Keratinocyte (primary cell): ENCODE data around the gene TEX22.

ENCODE experiments used
- EZH2 ChIP-seq: IDR thresholded peaks from one replicate; pipeline ENCODE4 v1.6.1; 2012; ENCODE audit warnings: inconsistent platforms, mild to moderate bottlenecking, low read length, moderate library complexity
- TF ChIP-seq, protein P1 (sequence below), 3 experiments: IDR thresholded peaks in 1 of 3; conservative IDR thresholded peaks in 1 of 3; optimal IDR thresholded peaks in 1 of 3; 2 replicates in 2 of 3; 3 replicates in 1 of 3; pipeline versions ENCODE3 to v1.5.1; 2011; ENCODE audit warnings: low read length in 3 of 3, mild to moderate bottlenecking in 3 of 3, moderate library complexity in 2 of 3, control low read depth in 1 of 3, inconsistent platforms in 1 of 3; ENCODE audit not compliant: insufficient read depth in 2 of 3; ENCODE audit errors: extremely low read depth in 1 of 3

DNA sequence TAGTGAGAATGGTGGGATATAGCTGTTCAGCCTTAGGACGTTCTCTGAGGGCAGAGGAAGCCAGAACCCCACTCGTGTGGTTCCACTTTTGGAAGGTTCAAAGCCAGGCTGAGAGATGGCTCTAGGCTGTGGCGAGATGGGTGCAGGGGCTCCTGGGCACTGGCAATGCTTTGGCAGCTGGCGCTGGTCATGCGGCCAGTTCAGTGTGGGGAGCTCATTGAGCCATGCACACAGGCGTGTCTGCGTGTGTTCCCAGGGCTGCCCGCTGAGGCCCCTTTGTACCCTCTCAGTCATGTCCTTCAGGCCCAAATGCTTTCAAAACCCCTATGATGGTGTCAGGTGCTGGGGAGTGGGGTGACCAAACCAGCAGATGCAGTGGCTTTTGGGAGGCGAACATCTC lies 1.7 kb downstream of the TEX22 start:
- TF ChIP-seq, protein P1, sequence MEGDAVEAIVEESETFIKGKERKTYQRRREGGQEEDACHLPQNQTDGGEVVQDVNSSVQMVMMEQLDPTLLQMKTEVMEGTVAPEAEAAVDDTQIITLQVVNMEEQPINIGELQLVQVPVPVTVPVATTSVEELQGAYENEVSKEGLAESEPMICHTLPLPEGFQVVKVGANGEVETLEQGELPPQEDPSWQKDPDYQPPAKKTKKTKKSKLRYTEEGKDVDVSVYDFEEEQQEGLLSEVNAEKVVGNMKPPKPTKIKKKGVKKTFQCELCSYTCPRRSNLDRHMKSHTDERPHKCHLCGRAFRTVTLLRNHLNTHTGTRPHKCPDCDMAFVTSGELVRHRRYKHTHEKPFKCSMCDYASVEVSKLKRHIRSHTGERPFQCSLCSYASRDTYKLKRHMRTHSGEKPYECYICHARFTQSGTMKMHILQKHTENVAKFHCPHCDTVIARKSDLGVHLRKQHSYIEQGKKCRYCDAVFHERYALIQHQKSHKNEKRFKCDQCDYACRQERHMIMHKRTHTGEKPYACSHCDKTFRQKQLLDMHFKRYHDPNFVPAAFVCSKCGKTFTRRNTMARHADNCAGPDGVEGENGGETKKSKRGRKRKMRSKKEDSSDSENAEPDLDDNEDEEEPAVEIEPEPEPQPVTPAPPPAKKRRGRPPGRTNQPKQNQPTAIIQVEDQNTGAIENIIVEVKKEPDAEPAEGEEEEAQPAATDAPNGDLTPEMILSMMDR (optimal IDR thresholded peaks at IDR 0.05 in 1 of 3, IDR thresholded peaks at IDR 0.05 in 1 of 3, conservative IDR thresholded peaks at IDR 0.05 in 1 of 3; ENCODE audit: extremely low read depth in 1 of 3, insufficient read depth in 2 of 3, low read length in 3 of 3), result no peak
- no peak for TF ChIP-seq EZH2
